GM21360 (cell line): ENCODE data around the gene GLDN.
"Not testable (repeated sequence)": the region's sequence is repeated elsewhere in the genome, so short reads cannot be mapped to it uniquely, and the experiment has no call there.

Experiments
- ATAC-seq: cut with Tn5 transposase; IDR thresholded peaks from one replicate; pipeline ENCODE4 v1.9.1; 2021; ENCODE audit warnings: mild to moderate bottlenecking, moderate library complexity; ENCODE audit not compliant: unreplicated experiment

Gene GLDN

DNA sequence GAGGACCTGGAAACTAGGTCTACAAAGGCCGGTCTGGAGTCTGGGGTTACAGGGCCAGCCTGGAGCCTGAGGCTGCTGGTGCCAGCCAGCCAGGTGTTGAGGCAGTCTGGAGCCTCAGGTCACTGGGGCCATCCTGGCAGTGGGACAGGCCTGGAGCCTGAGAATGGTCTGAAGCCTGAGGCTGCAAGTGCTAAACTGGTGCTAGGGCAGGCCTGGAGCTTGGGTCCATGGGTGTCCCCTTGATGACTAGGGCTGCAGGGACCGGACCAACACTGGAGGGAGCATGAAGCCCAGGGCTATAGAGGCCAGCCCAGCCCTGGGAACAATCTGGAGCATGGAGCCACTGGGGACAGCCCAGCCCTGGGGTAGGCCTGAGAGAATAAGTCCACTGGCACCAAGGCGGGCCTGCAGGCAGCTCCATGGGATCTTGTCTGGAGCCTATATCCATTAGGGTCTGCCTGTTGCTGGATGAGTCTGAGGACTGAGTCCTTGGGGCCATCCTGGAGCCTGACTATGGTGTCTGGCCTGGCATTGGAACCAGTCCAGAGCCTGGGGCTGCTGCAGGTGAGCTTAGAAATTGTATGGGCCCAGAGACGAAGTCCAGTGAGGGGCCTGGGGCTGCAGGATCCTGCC, 101.9 kb downstream of the GLDN start:
- ATAC-seq, result no peak

DNA sequence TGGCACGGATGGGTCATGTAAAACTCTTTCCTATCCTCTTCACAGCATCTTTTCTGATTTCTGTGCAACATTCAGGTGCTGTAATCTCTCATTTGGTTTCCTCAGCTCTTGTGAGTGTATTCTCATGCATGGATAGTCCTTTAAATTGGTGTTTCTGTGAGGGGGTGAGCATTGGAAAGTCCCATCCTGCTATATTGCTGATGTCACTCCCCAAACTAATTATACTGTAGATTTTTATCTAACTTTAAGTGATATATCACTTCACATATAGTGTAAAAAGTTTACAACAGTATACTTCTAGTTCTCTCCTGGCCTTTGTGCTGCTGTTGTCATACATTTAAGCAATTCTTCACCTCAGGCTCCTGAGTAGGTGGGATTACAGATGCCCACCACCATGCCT, 102.7 kb downstream of the GLDN start:
- no peak for ATAC-seq

DNA sequence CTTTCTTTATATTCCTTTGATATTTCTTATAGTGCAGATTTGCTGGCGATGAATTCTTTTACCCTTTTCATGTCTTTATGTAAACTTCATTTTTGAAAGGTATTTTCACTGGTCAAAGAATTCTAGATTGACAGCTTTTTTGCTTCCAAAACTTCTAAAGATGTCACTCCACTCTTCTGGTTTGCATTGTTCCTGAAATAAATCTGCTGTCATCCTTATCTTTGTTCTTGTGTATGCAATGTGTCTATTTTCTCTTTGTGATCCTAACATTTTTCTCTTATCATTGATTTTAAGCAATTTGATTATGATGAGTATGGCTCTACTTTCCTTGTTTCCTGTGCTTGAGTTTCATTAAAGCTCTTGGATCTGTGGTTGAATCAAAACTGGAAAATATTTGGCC, 103.4 kb downstream of the GLDN start:
- no peak for ATAC-seq

DNA sequence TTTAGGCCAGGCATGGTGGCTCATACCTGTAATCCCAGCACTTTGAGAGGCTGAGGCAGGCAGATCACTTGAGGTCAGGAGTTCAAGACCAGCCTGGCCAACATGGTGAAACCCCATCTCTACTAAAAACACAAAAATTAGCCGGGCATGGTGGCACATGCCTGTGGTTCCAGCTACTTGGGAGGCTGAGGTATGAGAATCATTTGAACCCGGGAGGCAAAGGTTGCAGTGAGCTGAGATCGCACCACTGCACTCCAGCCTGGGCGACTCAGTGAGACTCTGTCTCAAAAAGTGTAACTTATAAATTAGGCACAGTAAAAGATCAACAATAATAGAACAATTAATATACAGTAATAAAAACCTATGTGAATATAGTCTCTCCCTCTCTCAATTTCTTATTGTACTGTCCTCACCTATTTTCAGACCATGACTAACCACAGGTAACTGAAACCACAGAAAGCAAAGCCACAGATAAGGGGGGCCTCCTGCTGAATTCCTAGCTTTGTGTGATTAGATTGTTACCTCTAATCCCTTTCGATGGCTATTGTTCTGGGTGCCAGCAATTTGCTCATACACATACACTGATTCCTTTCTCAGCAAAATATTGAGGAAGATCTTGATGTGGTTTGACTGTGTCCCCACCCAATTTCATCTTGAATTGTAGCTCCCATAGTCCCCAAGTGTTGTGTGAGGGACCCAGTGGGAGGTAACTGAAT, 104.7 kb downstream of the GLDN start:
- not testable (repeated sequence) for ATAC-seq

DNA sequence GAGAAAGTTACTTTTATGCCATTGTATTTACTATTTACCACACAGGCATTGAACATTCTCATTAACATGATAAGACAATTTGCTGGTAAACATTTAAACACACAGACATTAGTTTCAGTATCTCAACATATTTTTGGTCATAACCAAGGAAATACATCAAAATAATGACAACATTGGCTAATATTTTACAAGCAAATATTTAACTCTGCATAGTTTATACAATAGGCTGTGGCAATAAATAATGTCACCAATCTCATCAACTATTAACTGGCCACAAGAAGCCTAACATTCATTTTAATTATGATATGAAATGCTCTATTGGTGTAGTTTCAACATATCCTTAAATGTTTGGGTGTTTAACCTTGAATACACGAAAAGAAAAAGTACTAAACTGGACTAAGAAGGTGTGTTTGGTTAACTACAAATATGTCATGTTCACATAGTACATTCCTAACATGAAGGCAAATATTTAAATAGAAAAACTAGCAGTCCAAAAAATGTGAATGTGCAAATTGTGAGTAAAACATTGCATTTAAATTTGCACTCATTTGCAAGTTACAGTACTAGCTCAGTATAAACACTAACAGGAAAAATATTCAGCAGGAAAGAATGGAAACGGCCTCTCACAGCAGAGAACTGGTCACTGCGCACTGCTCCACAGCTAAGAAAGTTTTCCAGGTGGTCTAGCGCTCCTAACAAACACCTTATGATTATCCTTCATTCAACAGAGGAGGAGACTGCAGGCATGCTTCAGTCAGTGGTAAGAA, 106.6 kb downstream of the GLDN start:
- no peak for ATAC-seq

DNA sequence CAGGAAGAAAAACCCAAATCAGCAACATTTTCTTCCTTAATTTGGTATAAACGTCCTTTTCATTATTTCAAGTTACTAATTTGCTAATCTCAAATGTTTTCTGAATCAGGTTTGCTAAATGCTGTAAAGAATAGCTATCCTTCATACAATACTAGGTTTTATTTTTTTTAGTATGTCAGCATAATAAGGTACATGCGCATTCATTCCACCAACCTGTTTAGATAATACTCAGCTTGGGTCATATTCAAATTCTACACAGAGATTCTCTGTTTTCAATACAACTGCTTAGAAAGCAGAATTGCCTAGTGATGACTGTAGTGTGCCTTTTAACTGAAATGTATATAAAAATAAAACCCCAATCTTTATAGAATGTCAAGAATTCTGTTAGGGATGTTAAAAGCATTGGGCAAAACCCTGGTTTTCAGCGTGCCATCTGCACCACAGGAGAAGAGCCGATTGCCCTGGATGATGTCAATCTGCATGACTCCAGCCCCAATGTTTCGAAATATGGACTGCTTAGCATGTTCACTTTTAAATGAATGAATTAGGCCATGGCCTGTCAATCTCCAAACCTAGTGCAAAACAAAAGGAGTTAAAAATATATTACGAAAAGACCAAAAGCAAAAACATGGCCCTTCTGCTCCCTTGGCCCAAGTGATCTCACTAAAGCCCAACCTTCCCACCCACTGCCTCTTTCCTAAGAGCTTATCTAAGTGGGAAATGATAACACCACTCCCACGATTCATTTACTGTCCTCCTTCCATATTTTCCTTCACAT, 107.4 kb downstream of the GLDN start:
- no peak for ATAC-seq

DNA sequence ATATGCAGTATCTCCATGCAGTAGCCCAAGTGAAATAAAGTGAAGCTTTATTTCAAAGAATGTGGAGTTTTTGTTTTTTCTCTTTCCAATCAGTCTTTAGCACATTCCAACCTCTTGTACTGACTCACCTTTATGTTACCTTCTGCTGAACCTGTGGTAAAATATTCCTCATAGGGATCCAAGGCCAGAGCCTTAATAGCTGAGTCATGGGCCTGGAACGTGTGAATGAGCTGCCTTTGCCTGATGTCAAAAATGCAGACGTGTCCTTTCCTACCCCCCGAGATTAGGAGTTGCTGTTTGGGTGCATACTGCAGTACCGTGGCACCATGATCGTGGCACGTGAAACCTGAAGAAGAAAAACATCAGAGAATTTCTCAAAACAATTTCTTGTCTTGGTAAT, 108.5 kb downstream of the GLDN start:
- ATAC-seq, result no peak
